Measurements from ENCODE around the gene SRRM3. TPM values are rescaled to one million over a fixed set of nuclear protein-coding genes. Genes with fewer than 3 reads are reported as not detected.

The SRRM3 gene
- total and polyA plus RNA-seq, 2 experiments from 2014 or later, result 8.6 to 13.8 TPM

DNA sequence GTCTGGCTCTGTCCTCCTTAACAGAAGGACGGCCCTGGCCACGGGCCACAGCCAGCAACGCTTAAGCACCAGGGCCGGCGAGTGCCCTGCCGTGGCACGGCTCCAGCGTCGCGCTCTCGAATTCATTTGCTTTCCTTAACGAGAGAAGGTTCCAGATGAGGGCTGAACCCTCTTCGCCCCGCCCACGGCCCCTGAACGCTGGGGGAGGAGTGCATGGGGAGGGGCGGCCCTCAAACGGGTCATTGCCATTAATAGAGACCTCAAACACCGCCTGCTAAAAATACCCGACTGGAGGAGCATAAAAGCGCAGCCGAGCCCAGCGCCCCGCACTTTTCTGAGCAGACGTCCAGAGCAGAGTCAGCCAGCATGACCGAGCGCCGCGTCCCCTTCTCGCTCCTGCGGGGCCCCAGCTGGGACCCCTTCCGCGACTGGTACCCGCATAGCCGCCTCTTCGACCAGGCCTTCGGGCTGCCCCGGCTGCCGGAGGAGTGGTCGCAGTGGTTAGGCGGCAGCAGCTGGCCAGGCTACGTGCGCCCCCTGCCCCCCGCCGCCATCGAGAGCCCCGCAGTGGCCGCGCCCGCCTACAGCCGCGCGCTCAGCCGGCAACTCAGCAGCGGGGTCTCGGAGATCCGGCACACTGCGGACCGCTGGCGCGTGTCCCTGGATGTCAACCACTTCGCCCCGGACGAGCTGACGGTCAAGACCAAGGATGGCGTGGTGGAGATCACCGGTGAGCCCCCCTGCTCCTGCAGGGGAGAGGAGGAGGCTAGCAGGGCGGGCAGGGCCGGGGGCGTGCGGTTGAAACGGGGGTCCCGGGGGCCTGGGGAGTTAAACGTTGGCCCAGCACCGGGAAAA is 100.9 kb downstream of the SRRM3 start, which contains the start of gene HSPB1:
HSPB1 (plus strand) TSS at position 327 of the 855 bp plus-strand sequence; CDS start at position 367, 40 bp downstream.
- peaks cover 13% of the 10 kb centered on the region for H3K27me3 ChIP-seq (ENCODE audit: insufficient read depth)
- peaks cover 7% of the 10 kb centered on the region for H3K36me3 Mint-ChIP-seq (ENCODE audit: low read depth)
- DNase-seq (ENCODE audit: low spot score), result peak; percentile 90
- H3K27ac Mint-ChIP-seq, result no peak within 1 kb of the TSS; the same call in 1 of the 2 replicates
- peaks cover 5% of the 10 kb centered on the region; the same call in 2 of the 3 replicates for H3K9me3 Mint-ChIP-seq
- H3K4me3 Mint-ChIP-seq, result peak within 1 kb of the TSS; percentile 80
- no peaks in the 10 kb centered on the region for H4K20me1 ChIP-seq (replicated peaks; ENCODE audit: insufficient read depth)
- peak within 1 kb of the TSS; percentile 88 for H2AFZ ChIP-seq
- peak; percentile 76 for TF ChIP-seq POLR2AphosphoS5 (IDR thresholded peaks at IDR 0.05; ENCODE audit: low read depth)
- TF ChIP-seq, protein P1, sequence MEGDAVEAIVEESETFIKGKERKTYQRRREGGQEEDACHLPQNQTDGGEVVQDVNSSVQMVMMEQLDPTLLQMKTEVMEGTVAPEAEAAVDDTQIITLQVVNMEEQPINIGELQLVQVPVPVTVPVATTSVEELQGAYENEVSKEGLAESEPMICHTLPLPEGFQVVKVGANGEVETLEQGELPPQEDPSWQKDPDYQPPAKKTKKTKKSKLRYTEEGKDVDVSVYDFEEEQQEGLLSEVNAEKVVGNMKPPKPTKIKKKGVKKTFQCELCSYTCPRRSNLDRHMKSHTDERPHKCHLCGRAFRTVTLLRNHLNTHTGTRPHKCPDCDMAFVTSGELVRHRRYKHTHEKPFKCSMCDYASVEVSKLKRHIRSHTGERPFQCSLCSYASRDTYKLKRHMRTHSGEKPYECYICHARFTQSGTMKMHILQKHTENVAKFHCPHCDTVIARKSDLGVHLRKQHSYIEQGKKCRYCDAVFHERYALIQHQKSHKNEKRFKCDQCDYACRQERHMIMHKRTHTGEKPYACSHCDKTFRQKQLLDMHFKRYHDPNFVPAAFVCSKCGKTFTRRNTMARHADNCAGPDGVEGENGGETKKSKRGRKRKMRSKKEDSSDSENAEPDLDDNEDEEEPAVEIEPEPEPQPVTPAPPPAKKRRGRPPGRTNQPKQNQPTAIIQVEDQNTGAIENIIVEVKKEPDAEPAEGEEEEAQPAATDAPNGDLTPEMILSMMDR (conservative IDR thresholded peaks at IDR 0.05; ENCODE audit: low read depth in 2 of 2), result peak in 1 of 2 experiments; percentile 24; a peak in 1 of 4 replicates
- TF ChIP-seq, protein P2, sequence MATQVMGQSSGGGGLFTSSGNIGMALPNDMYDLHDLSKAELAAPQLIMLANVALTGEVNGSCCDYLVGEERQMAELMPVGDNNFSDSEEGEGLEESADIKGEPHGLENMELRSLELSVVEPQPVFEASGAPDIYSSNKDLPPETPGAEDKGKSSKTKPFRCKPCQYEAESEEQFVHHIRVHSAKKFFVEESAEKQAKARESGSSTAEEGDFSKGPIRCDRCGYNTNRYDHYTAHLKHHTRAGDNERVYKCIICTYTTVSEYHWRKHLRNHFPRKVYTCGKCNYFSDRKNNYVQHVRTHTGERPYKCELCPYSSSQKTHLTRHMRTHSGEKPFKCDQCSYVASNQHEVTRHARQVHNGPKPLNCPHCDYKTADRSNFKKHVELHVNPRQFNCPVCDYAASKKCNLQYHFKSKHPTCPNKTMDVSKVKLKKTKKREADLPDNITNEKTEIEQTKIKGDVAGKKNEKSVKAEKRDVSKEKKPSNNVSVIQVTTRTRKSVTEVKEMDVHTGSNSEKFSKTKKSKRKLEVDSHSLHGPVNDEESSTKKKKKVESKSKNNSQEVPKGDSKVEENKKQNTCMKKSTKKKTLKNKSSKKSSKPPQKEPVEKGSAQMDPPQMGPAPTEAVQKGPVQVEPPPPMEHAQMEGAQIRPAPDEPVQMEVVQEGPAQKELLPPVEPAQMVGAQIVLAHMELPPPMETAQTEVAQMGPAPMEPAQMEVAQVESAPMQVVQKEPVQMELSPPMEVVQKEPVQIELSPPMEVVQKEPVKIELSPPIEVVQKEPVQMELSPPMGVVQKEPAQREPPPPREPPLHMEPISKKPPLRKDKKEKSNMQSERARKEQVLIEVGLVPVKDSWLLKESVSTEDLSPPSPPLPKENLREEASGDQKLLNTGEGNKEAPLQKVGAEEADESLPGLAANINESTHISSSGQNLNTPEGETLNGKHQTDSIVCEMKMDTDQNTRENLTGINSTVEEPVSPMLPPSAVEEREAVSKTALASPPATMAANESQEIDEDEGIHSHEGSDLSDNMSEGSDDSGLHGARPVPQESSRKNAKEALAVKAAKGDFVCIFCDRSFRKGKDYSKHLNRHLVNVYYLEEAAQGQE (IDR thresholded peaks at IDR 0.05; ENCODE audit: unreplicated experiment), result no peak
- no peak for TF ChIP-seq ZNF114 (CRISPR knock-in tag; IDR thresholded peaks at IDR 0.05)
- peaks cover 32% of the 10 kb centered on the region for H3K27me3 Mint-ChIP-seq (ENCODE audit: insufficient read depth, low read depth, poor library complexity)
- H3F3A ChIP-seq (replicated peaks; ENCODE audit: low read depth), result peaks cover 20% of the 10 kb centered on the region; the same call in 1 of the 2 replicates
- H3K27ac ChIP-seq (ENCODE audit: low read depth), result no peak within 1 kb of the TSS
- H3K9me2 ChIP-seq (ENCODE audit: insufficient read depth), result no peaks in the 10 kb centered on the region
- peak within 1 kb of the TSS; percentile 81 for H3K4me3 ChIP-seq
- no peaks in the 10 kb centered on the region for H3K79me2 ChIP-seq (replicated peaks; ENCODE audit: insufficient read depth)
- H3K36me3 ChIP-seq (ENCODE audit: insufficient read depth), result no peaks in the 10 kb centered on the region
- peak within 1 kb of the TSS; percentile 92 for H3K4me2 ChIP-seq
- ATAC-seq, result peak; percentile 63
- peaks cover 17% of the 10 kb centered on the region; the same call in 1 of the 2 replicates for H3K4me1 ChIP-seq (ENCODE audit: insufficient read depth)
- H3K4me1 Mint-ChIP-seq, result peaks cover 17% of the 10 kb centered on the region

DNA sequence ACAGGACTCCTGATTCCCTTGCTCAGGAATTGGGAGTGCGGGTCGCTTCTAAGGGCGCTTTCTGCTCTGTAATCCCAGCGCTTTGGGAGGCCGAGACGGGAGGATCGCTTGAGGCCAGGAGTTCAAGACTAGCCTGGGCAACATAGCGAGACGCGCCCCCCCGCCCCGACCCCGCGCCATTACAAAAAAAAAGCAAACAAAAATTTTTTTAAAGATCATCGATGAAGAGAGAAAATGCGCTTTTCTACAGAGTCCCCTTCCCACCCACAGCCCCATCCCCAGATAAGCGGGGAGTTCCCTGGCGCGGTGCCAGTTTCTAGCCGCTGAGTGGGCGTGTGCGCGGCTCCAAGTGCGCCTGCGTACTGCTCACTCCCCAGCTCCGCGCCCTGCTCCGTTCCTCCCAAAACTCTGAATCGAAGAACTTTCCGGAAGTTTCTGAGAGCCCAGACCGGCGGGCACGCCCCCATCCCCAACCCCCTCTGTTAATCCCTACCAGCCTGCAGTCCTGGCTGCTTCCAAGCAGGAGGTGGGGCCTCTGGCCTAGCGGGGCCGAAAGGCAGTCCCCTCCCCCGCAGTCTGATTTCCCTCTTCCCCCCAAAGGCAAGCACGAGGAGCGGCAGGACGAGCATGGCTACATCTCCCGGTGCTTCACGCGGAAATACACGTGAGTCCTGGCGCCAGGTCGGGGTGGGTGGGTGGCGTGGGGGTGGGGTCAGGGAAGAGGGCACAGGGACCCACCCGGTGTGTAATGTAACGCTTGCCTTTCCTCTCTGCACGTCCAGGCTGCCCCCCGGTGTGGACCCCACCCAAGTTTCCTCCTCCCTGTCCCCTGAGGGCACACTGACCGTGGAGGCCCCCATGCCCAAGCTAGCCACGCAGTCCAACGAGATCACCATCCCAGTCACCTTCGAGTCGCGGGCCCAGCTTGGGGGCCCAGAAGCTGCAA is 101.8 kb downstream of the SRRM3 start:
- Mint-ChIP-seq H3K27me3 (ENCODE audit: insufficient read depth, low read depth, poor library complexity) (peaks cover 32% of the 10 kb centered on the region), H3K27ac (no peak overlapping the region; the same call in 1 of the 2 replicates)
- TF ChIP-seq, protein P3, sequence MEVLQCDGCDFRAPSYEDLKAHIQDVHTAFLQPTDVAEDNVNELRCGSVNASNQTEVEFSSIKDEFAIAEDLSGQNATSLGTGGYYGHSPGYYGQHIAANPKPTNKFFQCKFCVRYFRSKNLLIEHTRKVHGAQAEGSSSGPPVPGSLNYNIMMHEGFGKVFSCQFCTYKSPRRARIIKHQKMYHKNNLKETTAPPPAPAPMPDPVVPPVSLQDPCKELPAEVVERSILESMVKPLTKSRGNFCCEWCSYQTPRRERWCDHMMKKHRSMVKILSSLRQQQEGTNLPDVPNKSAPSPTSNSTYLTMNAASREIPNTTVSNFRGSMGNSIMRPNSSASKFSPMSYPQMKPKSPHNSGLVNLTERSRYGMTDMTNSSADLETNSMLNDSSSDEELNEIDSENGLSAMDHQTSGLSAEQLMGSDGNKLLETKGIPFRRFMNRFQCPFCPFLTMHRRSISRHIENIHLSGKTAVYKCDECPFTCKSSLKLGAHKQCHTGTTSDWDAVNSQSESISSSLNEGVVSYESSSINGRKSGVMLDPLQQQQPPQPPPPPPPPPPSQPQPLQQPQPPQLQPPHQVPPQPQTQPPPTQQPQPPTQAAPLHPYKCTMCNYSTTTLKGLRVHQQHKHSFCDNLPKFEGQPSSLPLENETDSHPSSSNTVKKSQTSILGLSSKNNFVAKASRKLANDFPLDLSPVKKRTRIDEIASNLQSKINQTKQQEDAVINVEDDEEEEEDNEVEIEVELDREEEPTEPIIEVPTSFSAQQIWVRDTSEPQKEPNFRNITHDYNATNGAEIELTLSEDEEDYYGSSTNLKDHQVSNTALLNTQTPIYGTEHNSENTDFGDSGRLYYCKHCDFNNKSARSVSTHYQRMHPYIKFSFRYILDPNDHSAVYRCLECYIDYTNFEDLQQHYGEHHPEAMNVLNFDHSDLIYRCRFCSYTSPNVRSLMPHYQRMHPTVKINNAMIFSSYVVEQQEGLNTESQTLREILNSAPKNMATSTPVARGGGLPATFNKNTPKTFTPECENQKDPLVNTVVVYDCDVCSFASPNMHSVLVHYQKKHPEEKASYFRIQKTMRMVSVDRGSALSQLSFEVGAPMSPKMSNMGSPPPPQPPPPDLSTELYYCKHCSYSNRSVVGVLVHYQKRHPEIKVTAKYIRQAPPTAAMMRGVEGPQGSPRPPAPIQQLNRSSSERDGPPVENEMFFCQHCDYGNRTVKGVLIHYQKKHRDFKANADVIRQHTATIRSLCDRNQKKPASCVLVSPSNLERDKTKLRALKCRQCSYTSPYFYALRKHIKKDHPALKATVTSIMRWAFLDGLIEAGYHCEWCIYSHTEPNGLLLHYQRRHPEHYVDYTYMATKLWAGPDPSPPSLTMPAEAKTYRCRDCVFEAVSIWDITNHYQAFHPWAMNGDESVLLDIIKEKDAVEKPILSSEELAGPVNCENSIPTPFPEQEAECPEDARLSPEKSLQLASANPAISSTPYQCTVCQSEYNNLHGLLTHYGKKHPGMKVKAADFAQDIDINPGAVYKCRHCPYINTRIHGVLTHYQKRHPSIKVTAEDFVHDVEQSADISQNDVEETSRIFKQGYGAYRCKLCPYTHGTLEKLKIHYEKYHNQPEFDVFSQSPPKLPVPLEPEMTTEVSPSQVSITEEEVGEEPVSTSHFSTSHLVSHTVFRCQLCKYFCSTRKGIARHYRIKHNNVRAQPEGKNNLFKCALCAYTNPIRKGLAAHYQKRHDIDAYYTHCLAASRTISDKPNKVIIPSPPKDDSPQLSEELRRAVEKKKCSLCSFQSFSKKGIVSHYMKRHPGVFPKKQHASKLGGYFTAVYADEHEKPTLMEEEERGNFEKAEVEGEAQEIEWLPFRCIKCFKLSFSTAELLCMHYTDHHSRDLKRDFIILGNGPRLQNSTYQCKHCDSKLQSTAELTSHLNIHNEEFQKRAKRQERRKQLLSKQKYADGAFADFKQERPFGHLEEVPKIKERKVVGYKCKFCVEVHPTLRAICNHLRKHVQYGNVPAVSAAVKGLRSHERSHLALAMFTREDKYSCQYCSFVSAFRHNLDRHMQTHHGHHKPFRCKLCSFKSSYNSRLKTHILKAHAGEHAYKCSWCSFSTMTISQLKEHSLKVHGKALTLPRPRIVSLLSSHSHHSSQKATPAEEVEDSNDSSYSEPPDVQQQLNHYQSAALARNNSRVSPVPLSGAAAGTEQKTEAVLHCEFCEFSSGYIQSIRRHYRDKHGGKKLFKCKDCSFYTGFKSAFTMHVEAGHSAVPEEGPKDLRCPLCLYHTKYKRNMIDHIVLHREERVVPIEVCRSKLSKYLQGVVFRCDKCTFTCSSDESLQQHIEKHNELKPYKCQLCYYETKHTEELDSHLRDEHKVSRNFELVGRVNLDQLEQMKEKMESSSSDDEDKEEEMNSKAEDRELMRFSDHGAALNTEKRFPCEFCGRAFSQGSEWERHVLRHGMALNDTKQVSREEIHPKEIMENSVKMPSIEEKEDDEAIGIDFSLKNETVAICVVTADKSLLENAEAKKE (CRISPR knock-in tag; IDR thresholded peaks at IDR 0.05), result no peak

More for the DNA sequence above, 101.8 kb downstream of the SRRM3 start:
- Histone ChIP-seq H3K36me3 (ENCODE audit: insufficient read depth) (no peaks in the 10 kb centered on the region), H3K79me2 (replicated peaks; ENCODE audit: insufficient read depth) (no peaks in the 10 kb centered on the region), H3K4me2 (peak overlapping the region; percentile 92), H3K4me1 (ENCODE audit: insufficient read depth) (peaks cover 17% of the 10 kb centered on the region; the same call in 1 of the 2 replicates), H2AFZ (peak overlapping the region; percentile 88), H3K27me3 (ENCODE audit: insufficient read depth) (peaks cover 13% of the 10 kb centered on the region), H4K20me1 (replicated peaks; ENCODE audit: insufficient read depth) (no peaks in the 10 kb centered on the region), H3F3A (replicated peaks; ENCODE audit: low read depth) (peaks cover 20% of the 10 kb centered on the region; the same call in 1 of the 2 replicates), H3K4me3 (peak overlapping the region; percentile 81), H3K27ac (ENCODE audit: low read depth) (no peak overlapping the region), H3K9me2 (ENCODE audit: insufficient read depth) (no peaks in the 10 kb centered on the region)
- DNase-seq (ENCODE audit: low spot score) (peak; percentile 98), ATAC-seq (peak; percentile 83)
- Mint-ChIP-seq H3K4me1 (peaks cover 17% of the 10 kb centered on the region), H3K4me3 (peak overlapping the region; percentile 80), H3K9me3 (peaks cover 5% of the 10 kb centered on the region), H3K36me3 (ENCODE audit: low read depth) (peaks cover 7% of the 10 kb centered on the region)

All from GM23338 (cell line).